WTC11 (cell line): Measurements from ENCODE around the gene ASIP. TPM values are rescaled to one million over a fixed set of nuclear protein-coding genes. Genes with fewer than 3 reads are reported as not detected.
A peak's percentile ranks its signal among the peaks of the same experiment; 100 is the strongest.

Experiments
- ATAC-seq: fragments of 200-7000 bp; cut with Tn5 transposase; 2 replicates; pipeline ENCODE4 v1.10.0; 2021; ENCODE audit warnings: mild to moderate bottlenecking, moderate library complexity
- CTCF ChIA-PET: fragments of 300-600 bp; sonication (Branson Sonifier 250); formaldehyde crosslinking; loops from one replicate; lab custom pipeline; 2021; ENCODE audit warnings: antibody characterized with exemption; lab: Charles Lee
- POLR2A ChIA-PET: fragments of 350-600 bp; sonication (Branson Sonifier 250); formaldehyde crosslinking; loops from one replicate; lab custom pipeline; 2021; ENCODE audit warnings: antibody characterized with exemption; lab: Charles Lee
- DNase-seq: peaks from one replicate; pipeline ENCODE4 v3.0.0; 2021; ENCODE audit warnings: low spot score
- H3K27ac Mint-ChIP-seq: 2 replicates; pipeline ENCODE4 v1.8.0; 2021; ENCODE audit warnings: mixed read lengths
- H3K27me3 Mint-ChIP-seq: 2 replicates; pipeline ENCODE4 v1.8.0; 2021; ENCODE audit warnings: low read depth, mild to moderate bottlenecking, moderate library complexity, mixed read lengths
- H3K36me3 Mint-ChIP-seq: 2 replicates; pipeline ENCODE4 v1.8.0; 2021; ENCODE audit warnings: mixed read lengths
- H3K4me1 Mint-ChIP-seq: 2 replicates; pipeline ENCODE4 v1.8.0; 2022; ENCODE audit warnings: mixed read lengths
- H3K4me3 Mint-ChIP-seq: 2 replicates; pipeline ENCODE4 v1.8.0; 2021; ENCODE audit warnings: mild to moderate bottlenecking, moderate library complexity, mixed read lengths
- H3K9me3 Mint-ChIP-seq: 2 replicates; pipeline ENCODE4 v1.8.0; 2021; ENCODE audit warnings: mixed read lengths
- ATF1 ChIP-seq: sonication (generic); formaldehyde crosslinking; IDR thresholded peaks from 2 replicates; pipeline ENCODE4 v1.8.1; 2023; ENCODE audit warnings: mild to moderate bottlenecking, moderate library complexity, missing genetic modification reagents
- ATF2 ChIP-seq: sonication (generic); formaldehyde crosslinking; IDR thresholded peaks from 2 replicates; pipeline ENCODE4 v1.8.1; 2022; ENCODE audit warnings: low read depth, missing genetic modification reagents, borderline replicate concordance
- ERG ChIP-seq: fragments of 250-450 bp; sonication (Bioruptor Pico); IDR thresholded peaks from 2 replicates; pipeline ENCODE4 v1.8.0; 2021; ENCODE audit warnings: mild to moderate bottlenecking
- GABPB1 ChIP-seq: sonication (generic); formaldehyde crosslinking; IDR thresholded peaks from 2 replicates; pipeline ENCODE4 v1.8.1; 2023; ENCODE audit warnings: mild to moderate bottlenecking, missing genetic modification reagents
- MXD4 ChIP-seq: fragments of 250-450 bp; sonication (Bioruptor Pico); IDR thresholded peaks from 2 replicates; pipeline ENCODE4 v1.8.0; 2021; ENCODE audit warnings: mild to moderate bottlenecking, moderate library complexity, borderline replicate concordance
- OVOL2 ChIP-seq: fragments of 250-450 bp; sonication (Bioruptor Pico); IDR thresholded peaks from 2 replicates; pipeline ENCODE4 v1.9.0; 2021; ENCODE audit warnings: mild to moderate bottlenecking, borderline replicate concordance
- PRDM15 ChIP-seq: sonication (generic); formaldehyde crosslinking; IDR thresholded peaks from 2 replicates; pipeline ENCODE4 v1.8.0; 2022; ENCODE audit warnings: missing genetic modification reagents
- PREB ChIP-seq: sonication (generic); formaldehyde crosslinking; IDR thresholded peaks from 2 replicates; pipeline ENCODE4 v1.8.1; 2022; ENCODE audit warnings: mild to moderate bottlenecking, missing genetic modification reagents, moderate library complexity, borderline replicate concordance
- PRRX2 ChIP-seq: fragments of 250-450 bp; sonication (Bioruptor Pico); IDR thresholded peaks from 2 replicates; pipeline ENCODE4 v1.8.0; 2021; ENCODE audit warnings: mild to moderate bottlenecking
- SMAD3 ChIP-seq: sonication (generic); formaldehyde crosslinking; IDR thresholded peaks from 2 replicates; pipeline ENCODE4 v1.8.0; 2022; ENCODE audit warnings: missing genetic modification reagents, mild to moderate bottlenecking, borderline replicate concordance
- SP1 ChIP-seq: sonication (generic); formaldehyde crosslinking; conservative IDR thresholded peaks from 2 replicates; pipeline ENCODE4 v1.8.1; 2022; ENCODE audit warnings: missing genetic modification reagents
- STAT6 ChIP-seq: sonication (generic); formaldehyde crosslinking; conservative IDR thresholded peaks from 2 replicates; pipeline ENCODE4 v1.8.1; 2023; ENCODE audit warnings: mild to moderate bottlenecking, low read depth, missing genetic modification reagents, moderate library complexity
- ZMAT4 ChIP-seq: fragments of 250-450 bp; sonication (Bioruptor Pico); IDR thresholded peaks from 2 replicates; pipeline ENCODE4 v1.9.0; 2021; ENCODE audit warnings: mild to moderate bottlenecking
- ZNF121 ChIP-seq: sonication (generic); formaldehyde crosslinking; IDR thresholded peaks from 2 replicates; pipeline ENCODE4 v1.8.0; 2023; ENCODE audit warnings: missing genetic modification reagents
- ZNF263 ChIP-seq: sonication (generic); formaldehyde crosslinking; IDR thresholded peaks from 2 replicates; pipeline ENCODE4 v1.8.1; 2022; ENCODE audit warnings: low read depth, mild to moderate bottlenecking, moderate library complexity, missing genetic modification reagents
- ZNF425 ChIP-seq: fragments of 250-450 bp; sonication (Bioruptor Pico); conservative IDR thresholded peaks from 2 replicates; pipeline ENCODE4 v1.9.0; 2021; ENCODE audit warnings: mild to moderate bottlenecking
- total RNA-seq: library from RNA; stranded (reverse); gene quantifications from 3 replicates; pipeline ENCODE4 v1.2.3, GENCODE V29; 2021

The ASIP gene
- total RNA-seq, 1 experiment from 2014 or later = not detected

- CTCF ChIA-PET = interaction anchor here (1.1 to 2.3 kb wide), 2 partner anchors 15 to 84 kb away, joined by 3 to 14 read pairs; no protein-coding TSS in a partner anchor
- H3K27ac Mint-ChIP-seq = no peak overlapping the region
- TF ChIP-seq ZNF425 (CRISPR knock-in tag) = no peak
- TF ChIP-seq MXD4 (CRISPR knock-in tag) = no peak
- no peak for TF ChIP-seq ATF1
- TF ChIP-seq OVOL2 (CRISPR knock-in tag) = no peak
- H3K4me1 Mint-ChIP-seq = no peaks in the 10 kb centered on the region
- POLR2A ChIA-PET = no interaction called here
- H3K36me3 Mint-ChIP-seq = peaks cover 55% of the 10 kb centered on the region
- DNase-seq = no peak
- no peak overlapping the region for H3K4me3 Mint-ChIP-seq
- no peak for ATAC-seq
- no peaks in the 10 kb centered on the region for H3K9me3 Mint-ChIP-seq
- no peaks in the 10 kb centered on the region for H3K27me3 Mint-ChIP-seq
Observed at GRCh38 chr20:34274694-34275093, 33.5 kb downstream of the ASIP start.

- ATAC-seq (no peak), DNase-seq (no peak)
- no peak overlapping the region for H3K4me3 Mint-ChIP-seq
- H3K9me3 Mint-ChIP-seq = no peaks in the 10 kb centered on the region
- ChIA-PET CTCF (no interaction called here), POLR2A (no interaction called here)
- H3K27me3 Mint-ChIP-seq = no peaks in the 10 kb centered on the region
- H3K4me1 Mint-ChIP-seq = no peaks in the 10 kb centered on the region
- H3K27ac Mint-ChIP-seq = peak overlapping the region; percentile 36; the same call in 1 of the 2 replicates
- TF ChIP-seq ATF2 (CRISPR knock-in tag) (no peak), SMAD3 (no peak), GABPB1 (CRISPR knock-in tag) (no peak), PREB (CRISPR knock-in tag) (no peak), ZNF425 (CRISPR knock-in tag) (no peak), ZNF263 (CRISPR knock-in tag) (no peak)
- peaks cover 82% of the 10 kb centered on the region for H3K36me3 Mint-ChIP-seq
Observed at GRCh38 chr20:34281177-34281576, 40.0 kb downstream of the ASIP start.

- POLR2A ChIA-PET = no interaction called here
- TF ChIP-seq ZMAT4 (CRISPR knock-in tag) = no peak
- no peak for TF ChIP-seq PRDM15 (CRISPR knock-in tag)
- TF ChIP-seq ZNF121 (CRISPR knock-in tag) = no peak
- TF ChIP-seq ERG (CRISPR knock-in tag) = no peak
- no peak for TF ChIP-seq SP1 (CRISPR knock-in tag)
- TF ChIP-seq SMAD3 = no peak
- TF ChIP-seq ATF1 = no peak
- TF ChIP-seq STAT6 = no peak
- no peak for TF ChIP-seq PRRX2 (CRISPR knock-in tag)
Observed at GRCh38 chr20:34282041-34282440, 40.8 kb downstream of the ASIP start.

More at GRCh38 chr20:34282041-34282440, 40.8 kb downstream of the ASIP start:
- ATAC-seq = no peak
- no peak for DNase-seq
- H3K27ac Mint-ChIP-seq = no peak overlapping the region
- H3K4me1 Mint-ChIP-seq = no peaks in the 10 kb centered on the region
- no peak overlapping the region for H3K4me3 Mint-ChIP-seq
- no peaks in the 10 kb centered on the region for H3K9me3 Mint-ChIP-seq
- CTCF ChIA-PET = interaction anchor here (0.9 kb wide), 1 partner anchor 241 kb away, joined by 3 read pairs; no protein-coding TSS in a partner anchor
- no peaks in the 10 kb centered on the region for H3K27me3 Mint-ChIP-seq
- H3K36me3 Mint-ChIP-seq = peaks cover 83% of the 10 kb centered on the region
